H1 (cell line): ENCODE measurements around the gene FOXL3. TPM values are rescaled to one million over a fixed set of nuclear protein-coding genes. Genes with fewer than 3 reads are reported as not detected.

Experiments
- CTCF ChIA-PET: fragments of 300-600 bp; sonication (Branson Sonifier 250); formaldehyde crosslinking; loops from one replicate; lab custom pipeline; 2021; ENCODE audit not compliant: partially characterized antibody; lab: Charles Lee
- POLR2A ChIA-PET: fragments of 300-600 bp; sonication (Branson Sonifier 250); formaldehyde crosslinking; loops from one replicate; lab custom pipeline; 2021; ENCODE audit warnings: inconsistent platforms; ENCODE audit not compliant: partially characterized antibody; lab: Charles Lee
- DNase-seq, 2 experiments: peaks; one replicate each; pipeline versions ENCODE4 v3.0.0 to v3.0.0-alpha.2; 2010 to 2022; ENCODE audit warnings: low spot score in 2 of 2, low read depth in 1 of 2, mixed read lengths in 1 of 2
- FAIRE-seq: peaks from 2 replicates; lab custom pipeline; 2011; peaks lifted over from hg19 to GRCh38; lab: Jason Lieb, UNC
- H2AFZ ChIP-seq: 2 replicates; pipeline ENCODE4 v1.8.1; 2012; ENCODE audit warnings: low read length, inconsistent platforms
- H2AK5ac ChIP-seq: 2 replicates; pipeline ENCODE4 v1.6.1; 2013; ENCODE audit warnings: low read depth, low read length
- H2BK120ac ChIP-seq: replicated peaks from 2 replicates; pipeline ENCODE3; 2013; ENCODE audit warnings: low read depth, low read length, inconsistent platforms
- H2BK12ac ChIP-seq: 2 replicates; pipeline ENCODE4 v1.6.1; 2013; ENCODE audit warnings: low read depth, low read length
- H2BK15ac ChIP-seq: 2 replicates; pipeline ENCODE4 v1.6.1; 2013; ENCODE audit warnings: low read length
- H2BK20ac ChIP-seq: 2 replicates; pipeline ENCODE4 v1.6.1; 2013; ENCODE audit warnings: low read length
- H2BK5ac ChIP-seq: 2 replicates; pipeline ENCODE4 v1.6.1; 2013; ENCODE audit warnings: low read depth, low read length
- H3K14ac ChIP-seq: 2 replicates; pipeline ENCODE4 v1.6.1; 2013; ENCODE audit warnings: inconsistent platforms; ENCODE audit not compliant: insufficient read length
- H3K18ac ChIP-seq: 2 replicates; pipeline ENCODE4 v1.6.1; 2013; ENCODE audit warnings: low read length; ENCODE audit errors: extremely low read depth
- H3K23ac ChIP-seq: 2 replicates; pipeline ENCODE4 v1.6.1; 2013; ENCODE audit warnings: inconsistent platforms; ENCODE audit not compliant: insufficient read length
- H3K23me2 ChIP-seq: 2 replicates; pipeline ENCODE4 v1.6.1; 2013; ENCODE audit warnings: low read depth, low read length
- H3K27ac ChIP-seq: 2 replicates; pipeline ENCODE4 v1.6.1; 2011; ENCODE audit warnings: low read depth, low read length, inconsistent platforms
- H3K27me3 ChIP-seq, 4 experiments: replicated peaks in 1 of 4; 1 replicate in 1 of 4; 2 replicates in 3 of 4; pipeline versions ENCODE4 v1.6.1 to v1.8.1; 2011 to 2013; ENCODE audit warnings: low read length in 3 of 4, mild to moderate bottlenecking in 3 of 4, inconsistent platforms in 2 of 4, mixed read lengths in 2 of 4, moderate library complexity in 1 of 4; ENCODE audit not compliant: control insufficient read depth in 3 of 4, insufficient read depth in 3 of 4; ENCODE audit errors: extremely low read depth in 1 of 4
- H3K36me3 ChIP-seq, 4 experiments: 2 replicates each; pipeline versions ENCODE4 v1.6.1 to v1.8.1; 2011 to 2013; ENCODE audit warnings: mild to moderate bottlenecking in 4 of 4, low read length in 3 of 4, moderate library complexity in 2 of 4, control low read depth in 1 of 4, inconsistent platforms in 1 of 4; ENCODE audit not compliant: insufficient read depth in 4 of 4, control insufficient read depth in 2 of 4
- H3K4ac ChIP-seq: replicated peaks from 2 replicates; pipeline ENCODE3; 2013; ENCODE audit warnings: low read length, low read depth, mixed read lengths, inconsistent platforms; ENCODE audit not compliant: insufficient read length
- H3K4me1 ChIP-seq, 4 experiments: replicated peaks in 1 of 4; 1 replicate in 1 of 4; 2 replicates in 3 of 4; pipeline versions ENCODE4 v1.6.1 to v1.8.1; 2011 to 2013; ENCODE audit warnings: low read length in 3 of 4, inconsistent platforms in 2 of 4, mixed read lengths in 1 of 4; ENCODE audit not compliant: insufficient read depth in 4 of 4, control insufficient read depth in 3 of 4
- H3K4me2 ChIP-seq, 2 experiments: 2 replicates each; pipeline versions ENCODE4 v1.6.1 to v1.8.1; 2011 to 2013; ENCODE audit warnings: low read depth in 2 of 2, low read length in 2 of 2, control low read depth in 1 of 2, inconsistent platforms in 1 of 2, mild to moderate bottlenecking in 1 of 2; ENCODE audit not compliant: insufficient read depth in 1 of 2
- H3K4me3 ChIP-seq, 4 experiments: fragments of 200-600, 300-600 bp in 1 of 4; sonication (generic), shearing (Covaris generic), sonication (Bioruptor Twin) in 1 of 4; 2 replicates each; pipeline versions ENCODE4 v1.5.1 to v1.8.1; 2011 to 2016; ENCODE audit warnings: low read length in 4 of 4, low read depth in 3 of 4, control low read depth in 2 of 4, inconsistent platforms in 2 of 4, mild to moderate bottlenecking in 2 of 4, mixed read lengths in 1 of 4, moderate library complexity in 1 of 4; ENCODE audit not compliant: insufficient read depth in 2 of 4; ENCODE audit errors: extremely low read depth in 1 of 4
- H3K56ac ChIP-seq: replicated peaks from 2 replicates; pipeline ENCODE3; 2013; ENCODE audit warnings: low read depth, mild to moderate bottlenecking, mixed read lengths, low read length, inconsistent platforms; ENCODE audit not compliant: insufficient read length
- H3K79me1 ChIP-seq: 2 replicates; pipeline ENCODE4 v1.6.1; 2013; ENCODE audit warnings: low read depth, low read length, control low read depth
- H3K79me2 ChIP-seq, 2 experiments: 2 replicates each; pipeline versions ENCODE4 v1.6.1 to v1.8.1; 2012 to 2013; ENCODE audit warnings: low read length in 2 of 2, mild to moderate bottlenecking in 2 of 2, inconsistent platforms in 1 of 2; ENCODE audit not compliant: insufficient read depth in 2 of 2, control insufficient read depth in 1 of 2
- H3K9ac ChIP-seq, 4 experiments: replicated peaks in 1 of 4; 1 replicate in 1 of 4; 2 replicates in 3 of 4; pipeline versions ENCODE4 v1.6.1 to v1.8.1; 2011 to 2013; ENCODE audit warnings: low read depth in 3 of 4, low read length in 3 of 4, control low read depth in 2 of 4, mild to moderate bottlenecking in 2 of 4, moderate library complexity in 2 of 4, inconsistent platforms in 1 of 4; ENCODE audit errors: extremely low read depth in 1 of 4
- H3K9me3 ChIP-seq, 2 experiments: 2 replicates each; pipeline versions ENCODE4 v1.6.1 to v1.8.1; 2012 to 2013; ENCODE audit warnings: mild to moderate bottlenecking in 2 of 2, moderate library complexity in 2 of 2, control low read depth in 1 of 2, inconsistent platforms in 1 of 2, low read depth in 1 of 2, low read length in 1 of 2, mixed read lengths in 1 of 2; ENCODE audit not compliant: insufficient read depth in 2 of 2
- H4K20me1 ChIP-seq, 2 experiments: replicated peaks in 1 of 2; 2 replicates each; pipeline versions ENCODE3 to v1.8.1; 2011 to 2013; ENCODE audit warnings: inconsistent platforms in 2 of 2, low read length in 2 of 2, mild to moderate bottlenecking in 1 of 2; ENCODE audit not compliant: insufficient read depth in 2 of 2, control insufficient read depth in 1 of 2
- H4K5ac ChIP-seq: 2 replicates; pipeline ENCODE4 v1.6.1; 2013; ENCODE audit warnings: low read length, low read depth, mixed read lengths, inconsistent platforms; ENCODE audit not compliant: insufficient read length
- H4K8ac ChIP-seq: 2 replicates; pipeline ENCODE4 v1.8.0; 2013; ENCODE audit warnings: mild to moderate bottlenecking, moderate library complexity, low read length, inconsistent platforms; ENCODE audit not compliant: insufficient read depth; ENCODE audit errors: extremely low read depth
- H4K91ac ChIP-seq: replicated peaks from 2 replicates; pipeline ENCODE3; 2013; ENCODE audit warnings: low read length, mixed read lengths, inconsistent platforms; ENCODE audit not compliant: insufficient read length
- CTCF ChIP-seq, 3 experiments: IDR thresholded peaks; 1 replicate in 2 of 3; 2 replicates in 1 of 3; pipeline versions ENCODE4 v1.5.1 to v1.6.1; 2011; ENCODE audit warnings: low read length in 3 of 3, mild to moderate bottlenecking in 3 of 3, inconsistent platforms in 2 of 3, low read depth in 1 of 3, moderate library complexity in 1 of 3; ENCODE audit not compliant: insufficient read depth in 1 of 3; ENCODE audit errors: control extremely low read depth in 1 of 3
- EP300 ChIP-seq, 2 experiments: IDR thresholded peaks; 1 replicate in 1 of 2; 2 replicates in 1 of 2; pipeline ENCODE4 v1.6.1; 2011 to 2012; ENCODE audit warnings: low read depth in 2 of 2, low read length in 2 of 2, mild to moderate bottlenecking in 2 of 2, borderline replicate concordance in 1 of 2, inconsistent platforms in 1 of 2, moderate library complexity in 1 of 2
- JUN ChIP-seq: IDR thresholded peaks from 2 replicates; pipeline ENCODE4 v1.6.1; 2011; ENCODE audit warnings: low read depth, mild to moderate bottlenecking, improper control_type of control experiment, low read length
- WGBS, 2 experiments: shearing (Covaris generic) in 1 of 2; methylation state at CpG; one replicate each; pipeline versions ENCODE4 v1.1.6 to v1.1.7; 2013 to 2015; ENCODE audit warnings: low lambda C conversion rate in 2 of 2, mixed read lengths in 2 of 2, inconsistent platforms in 1 of 2, low coverage in 1 of 2, missing lambda C conversion rate in 1 of 2; ENCODE audit not compliant: insufficient replicate concordance in 2 of 2, insufficient coverage in 1 of 2, insufficient read length in 1 of 2; ENCODE audit errors: extremely low coverage in 1 of 2, missing lambda C conversion rate in 1 of 2; 5-methylcytosine and 5-hydroxymethylcytosine counted together
- polyA plus RNA-seq, 7 experiments: library from polyadenylated mRNA; depleted of rRNA in 3 of 7; stranded (reverse) in 5 of 7; unstranded in 2 of 7; fragments of >200 nt in 5 of 7; fragments of 200-250 nt in 2 of 7; gene quantifications; 1 replicate in 5 of 7; 2 replicates in 1 of 7; 4 replicates in 1 of 7; pipeline versions ENCODE4 v1.2.1 to v1.2.3, GENCODE V29; 2011 to 2013; ENCODE audit warnings: missing spikeins in 2 of 7, mixed read lengths in 2 of 7
- total RNA-seq: library from RNA; stranded (reverse); fragmentation: NEBNext Ultra II Directional; extraction: Animal tissue kit (Norgen Biotek cat#: 25700); gene quantifications from 2 replicates; pipeline ENCODE4 v1.2.1, GENCODE V29; 2021

Gene FOXL3
- total and polyA plus RNA-seq, 2 of the 8 experiments (the other 6 are each of a cell fraction or from before 2014, with no cell fraction given), result not detected

GRCh38 chr7:301291-302053, 11.5 kb downstream of the FOXL3 start:
- TF ChIP-seq EP300 (IDR thresholded peaks at IDR 0.05; ENCODE audit: borderline replicate concordance in 1 of 2, low read depth in 2 of 2, low read length in 2 of 2) (no peak), JUN (no peak), CTCF (IDR thresholded peaks at IDR 0.05; ENCODE audit: control extremely low read depth in 1 of 3, insufficient read depth in 1 of 3, low read depth in 1 of 3, low read length in 3 of 3) (no peak)
- TF ChIP-seq, all 59 proteins: peak for 0
- H2AK5ac ChIP-seq, result no peak overlapping the region
- no peak overlapping the region for H2AFZ ChIP-seq
- no peak overlapping the region for H2BK12ac ChIP-seq
- no peak overlapping the region for H3K23ac ChIP-seq
- no peak overlapping the region for H4K8ac ChIP-seq
- H3K9ac ChIP-seq, result no peak overlapping the region
- no peaks in the 10 kb centered on the region for H3K79me1 ChIP-seq
- H3K79me2 ChIP-seq, result no peaks in the 10 kb centered on the region
- no peak overlapping the region for H3K18ac ChIP-seq
- H3K4me2 ChIP-seq, result no peak overlapping the region
- no peak overlapping the region for H3K56ac ChIP-seq
- CTCF ChIA-PET, result interaction anchor here (0.7 to 1.1 kb wide), 2 partner anchors 11 to 20 kb away, joined by 3 read pairs; no protein-coding TSS in a partner anchor
- peaks cover 0 to 6% of the 10 kb centered on the region in 2 experiments for H4K20me1 ChIP-seq
- no peak for FAIRE-seq
- WGBS, 2 experiments, result 92% methylated on average over 33 of the region's 34 CpGs; no CpG with 5 or more reads in 1 of the 2 experiments
- H2BK120ac ChIP-seq, result no peak overlapping the region
- POLR2A ChIA-PET, result interaction anchor here (0.8 kb wide), 1 partner anchor 10 kb away, joined by 3 read pairs; no protein-coding TSS in a partner anchor
- H3K4me3 ChIP-seq, result no peak overlapping the region
- no peak overlapping the region for H2BK5ac ChIP-seq
- H3K9me3 ChIP-seq, result peaks cover 6 to 9% of the 10 kb centered on the region in 2 experiments; a peak in 2 of 4 replicates
- H3K36me3 ChIP-seq, result no peaks in the 10 kb centered on the region; a peak in 1 of 8 replicates
- H2BK20ac ChIP-seq, result no peak overlapping the region
- H2BK15ac ChIP-seq, result no peak overlapping the region
- no peak overlapping the region for H4K5ac ChIP-seq
- no peak overlapping the region for H3K4ac ChIP-seq
- H3K14ac ChIP-seq, result no peak overlapping the region
- no peaks in the 10 kb centered on the region; a peak in 1 of 7 replicates for H3K4me1 ChIP-seq
- DNase-seq, result no peak
- H3K27me3 ChIP-seq, result no peaks in the 10 kb centered on the region
- H4K91ac ChIP-seq, result no peak overlapping the region
- H3K27ac ChIP-seq, result no peak overlapping the region
- peaks cover 3% of the 10 kb centered on the region; the same call in 1 of the 2 replicates for H3K23me2 ChIP-seq
